ENCODE measurements around the gene RC3H1.

DNA sequence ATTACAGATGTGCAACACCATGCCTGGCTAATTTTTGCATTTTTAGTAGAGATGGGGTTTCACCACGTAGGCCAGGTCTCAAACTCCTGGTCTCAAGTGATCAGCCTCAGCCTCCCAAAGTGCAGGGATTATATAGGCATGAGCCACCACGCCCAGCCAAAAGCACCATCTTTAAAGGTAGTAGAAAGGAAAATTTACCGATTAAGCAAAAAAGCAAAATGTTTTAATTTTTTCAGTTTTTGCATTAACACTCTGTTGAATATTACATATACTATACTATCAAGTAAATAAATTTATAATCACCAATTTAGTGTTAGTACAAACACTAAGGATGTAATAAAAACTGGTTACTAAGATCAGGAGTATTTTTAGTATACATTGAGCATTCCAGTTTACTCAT, 20.6 kb downstream of the RC3H1 start:
- TF ChIP-seq ZNF34 (CRISPR knock-in tag; IDR thresholded peaks at IDR 0.05; ENCODE audit: borderline replicate concordance) (no peak), RELA (CRISPR knock-in tag; IDR thresholded peaks at IDR 0.05) (no peak), GABPA (IDR thresholded peaks at IDR 0.05; ENCODE audit: low read depth, low read length) (no peak), GABPA (CRISPR knock-in tag; IDR thresholded peaks at IDR 0.05; ENCODE audit: low read depth) (no peak), CAMTA2 (CRISPR knock-in tag; IDR thresholded peaks at IDR 0.05; ENCODE audit: borderline replicate concordance) (no peak), ZMYM3 (CRISPR knock-in tag; IDR thresholded peaks at IDR 0.05) (no peak), CEBPB (IDR thresholded peaks at IDR 0.05; ENCODE audit: borderline replicate concordance, low read depth, low read length) (no peak)
- TF ChIP-seq, protein P1, sequence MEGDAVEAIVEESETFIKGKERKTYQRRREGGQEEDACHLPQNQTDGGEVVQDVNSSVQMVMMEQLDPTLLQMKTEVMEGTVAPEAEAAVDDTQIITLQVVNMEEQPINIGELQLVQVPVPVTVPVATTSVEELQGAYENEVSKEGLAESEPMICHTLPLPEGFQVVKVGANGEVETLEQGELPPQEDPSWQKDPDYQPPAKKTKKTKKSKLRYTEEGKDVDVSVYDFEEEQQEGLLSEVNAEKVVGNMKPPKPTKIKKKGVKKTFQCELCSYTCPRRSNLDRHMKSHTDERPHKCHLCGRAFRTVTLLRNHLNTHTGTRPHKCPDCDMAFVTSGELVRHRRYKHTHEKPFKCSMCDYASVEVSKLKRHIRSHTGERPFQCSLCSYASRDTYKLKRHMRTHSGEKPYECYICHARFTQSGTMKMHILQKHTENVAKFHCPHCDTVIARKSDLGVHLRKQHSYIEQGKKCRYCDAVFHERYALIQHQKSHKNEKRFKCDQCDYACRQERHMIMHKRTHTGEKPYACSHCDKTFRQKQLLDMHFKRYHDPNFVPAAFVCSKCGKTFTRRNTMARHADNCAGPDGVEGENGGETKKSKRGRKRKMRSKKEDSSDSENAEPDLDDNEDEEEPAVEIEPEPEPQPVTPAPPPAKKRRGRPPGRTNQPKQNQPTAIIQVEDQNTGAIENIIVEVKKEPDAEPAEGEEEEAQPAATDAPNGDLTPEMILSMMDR (CRISPR knock-in tag; IDR thresholded peaks at IDR 0.05) = no peak
- TF ChIP-seq, protein P2, sequence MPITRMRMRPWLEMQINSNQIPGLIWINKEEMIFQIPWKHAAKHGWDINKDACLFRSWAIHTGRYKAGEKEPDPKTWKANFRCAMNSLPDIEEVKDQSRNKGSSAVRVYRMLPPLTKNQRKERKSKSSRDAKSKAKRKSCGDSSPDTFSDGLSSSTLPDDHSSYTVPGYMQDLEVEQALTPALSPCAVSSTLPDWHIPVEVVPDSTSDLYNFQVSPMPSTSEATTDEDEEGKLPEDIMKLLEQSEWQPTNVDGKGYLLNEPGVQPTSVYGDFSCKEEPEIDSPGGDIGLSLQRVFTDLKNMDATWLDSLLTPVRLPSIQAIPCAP (CRISPR knock-in tag; IDR thresholded peaks at IDR 0.05; ENCODE audit: low read depth) = no peak

Measured in HepG2 (cell line).